Left lung (tissue), 10 donors: Measurements from ENCODE around the gene TRNT1. TPM values are rescaled to one million over a fixed set of nuclear protein-coding genes. Genes with fewer than 3 reads are reported as not detected.

Experiments
- ATAC-seq: fragments of 200-7000 bp; cut with Tn5 transposase; one replicate; pipeline ENCODE4 v1.9.1; 2020; ENCODE audit warnings: moderate library complexity
- DNase-seq, 4 donors: peaks; one replicate each; pipeline ENCODE4 v3.0.0-alpha.2; 2013 to 2020
- H3K27ac ChIP-seq, 2 donors: fragments of 200-600 bp; sonication (generic) in 1 of 2; one replicate each; pipeline versions ENCODE4 v1.5.0 to v1.8.0; 2020 to 2021
- H3K27me3 ChIP-seq, 2 donors: fragments of 200-600 bp; sonication (generic) in 1 of 2; one replicate each; pipeline versions ENCODE4 v1.5.0 to v1.8.0; 2020 to 2021
- H3K36me3 ChIP-seq, 2 donors: fragments of 200-600 bp; sonication (generic) in 1 of 2; one replicate each; pipeline versions ENCODE4 v1.5.0 to v1.8.0; 2020 to 2021
- H3K4me1 ChIP-seq, 2 donors: fragments of 200-600 bp; one replicate each; pipeline ENCODE4 v1.8.0; 2021
- H3K4me3 ChIP-seq, 2 donors: fragments of 200-600 bp; sonication (generic) in 1 of 2; one replicate each; pipeline versions ENCODE4 v1.5.0 to v1.8.0; 2020 to 2021; ENCODE audit warnings: mild to moderate bottlenecking in 1 of 2
- H3K9me3 ChIP-seq, 2 donors: fragments of 200-600 bp; sonication (generic) in 1 of 2; one replicate each; pipeline versions ENCODE4 v1.5.0 to v1.8.0; 2020 to 2021
- intact Hi-C, 2 donors: fragments of 100-400 bp; cut with DNase I; formaldehyde crosslinking; loops; one replicate each; pipeline versions ENCODE4 v1.11.2 to v1.14.2; 2022
- polyA plus RNA-seq, 6 donors: library from polyadenylated mRNA; unstranded; fragments of 120-200 nt; gene quantifications; one replicate each; pipeline ENCODE4 v1.2.1, GENCODE V29; 2013; ENCODE audit not compliant: insufficient read length in 6 of 6
- total RNA-seq, 2 donors: library from RNA; stranded (reverse); fragmentation: NEBNext Ultra II Directional; extraction: Animal tissue kit (Norgen Biotek cat#: 25700); gene quantifications; one replicate each; pipeline ENCODE4 v1.2.1, GENCODE V29; 2021
- TF ChIP-seq, protein P1 (sequence below), 2 donors: fragments of 200-600 bp; sonication (generic) in 1 of 2; IDR thresholded peaks; one replicate each; pipeline versions ENCODE4 v1.5.0 to v1.8.0; 2021; ENCODE audit warnings: antibody characterized with exemption in 2 of 2
- donor health status: DM: no; HTN: yes; CAD: no.
- donor health status: DM: no; HTN: no; CAD: no.

Gene TRNT1
- total and polyA plus RNA-seq, 8 donors: 21.4 to 41.9 (median 37.0) TPM

DNA sequence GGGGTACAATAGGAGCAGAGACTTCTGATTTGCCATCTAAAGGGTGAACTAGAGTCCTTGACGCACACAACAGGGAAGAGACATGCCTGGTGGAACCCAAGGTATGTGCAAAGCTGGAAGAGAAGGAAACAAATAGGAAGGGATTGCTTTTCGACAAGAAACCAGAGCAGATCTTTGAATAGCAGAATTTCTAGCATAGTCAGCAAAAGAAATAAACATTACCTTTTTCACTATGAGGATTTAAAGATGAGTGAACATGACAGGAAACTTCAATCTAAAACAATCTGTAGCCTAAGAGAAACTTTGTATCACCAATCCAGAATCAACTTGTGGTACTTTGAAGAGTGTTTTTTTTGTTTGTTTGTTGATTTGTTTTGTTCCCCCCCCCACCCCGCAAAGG lies 21.5 kb upstream of the TRNT1 start:
- Histone ChIP-seq H3K4me1 (no peaks in the 10 kb centered on the region), H3K27me3 (no peaks in the 10 kb centered on the region), H3K27ac (no peak overlapping the region), H3K36me3 (no peaks in the 10 kb centered on the region), H3K9me3 (no peaks in the 10 kb centered on the region), H3K4me3 (no peak overlapping the region)
- ATAC-seq (no peak), DNase-seq (no peak)
- intact Hi-C loops: no loop called here
- TF ChIP-seq, protein P1, sequence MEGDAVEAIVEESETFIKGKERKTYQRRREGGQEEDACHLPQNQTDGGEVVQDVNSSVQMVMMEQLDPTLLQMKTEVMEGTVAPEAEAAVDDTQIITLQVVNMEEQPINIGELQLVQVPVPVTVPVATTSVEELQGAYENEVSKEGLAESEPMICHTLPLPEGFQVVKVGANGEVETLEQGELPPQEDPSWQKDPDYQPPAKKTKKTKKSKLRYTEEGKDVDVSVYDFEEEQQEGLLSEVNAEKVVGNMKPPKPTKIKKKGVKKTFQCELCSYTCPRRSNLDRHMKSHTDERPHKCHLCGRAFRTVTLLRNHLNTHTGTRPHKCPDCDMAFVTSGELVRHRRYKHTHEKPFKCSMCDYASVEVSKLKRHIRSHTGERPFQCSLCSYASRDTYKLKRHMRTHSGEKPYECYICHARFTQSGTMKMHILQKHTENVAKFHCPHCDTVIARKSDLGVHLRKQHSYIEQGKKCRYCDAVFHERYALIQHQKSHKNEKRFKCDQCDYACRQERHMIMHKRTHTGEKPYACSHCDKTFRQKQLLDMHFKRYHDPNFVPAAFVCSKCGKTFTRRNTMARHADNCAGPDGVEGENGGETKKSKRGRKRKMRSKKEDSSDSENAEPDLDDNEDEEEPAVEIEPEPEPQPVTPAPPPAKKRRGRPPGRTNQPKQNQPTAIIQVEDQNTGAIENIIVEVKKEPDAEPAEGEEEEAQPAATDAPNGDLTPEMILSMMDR (IDR thresholded peaks at IDR 0.05): no peak

- intact Hi-C loops: no loop called here
- no peak for ATAC-seq
- Histone ChIP-seq H3K9me3 (no peaks in the 10 kb centered on the region), H3K27ac (no peak overlapping the region), H3K36me3 (no peaks in the 10 kb centered on the region), H3K27me3 (no peaks in the 10 kb centered on the region), H3K4me3 (no peak overlapping the region), H3K4me1 (no peaks in the 10 kb centered on the region)
- TF ChIP-seq, protein P1 (IDR thresholded peaks at IDR 0.05): no peak
- no peak for DNase-seq
Measured at GRCh38 chr3:3105815-3106214, 20.9 kb upstream of the TRNT1 start.

- TF ChIP-seq, protein P1 (IDR thresholded peaks at IDR 0.05): no peak
- Histone ChIP-seq H3K4me3 (no peak overlapping the region), H3K9me3 (no peaks in the 10 kb centered on the region), H3K27me3 (no peaks in the 10 kb centered on the region), H3K4me1 (no peaks in the 10 kb centered on the region), H3K27ac (no peak overlapping the region), H3K36me3 (no peaks in the 10 kb centered on the region)
- DNase-seq: no peak
- ATAC-seq: no peak
- intact Hi-C loops: no loop called here
Measured at GRCh38 chr3:3107181-3107580, 19.6 kb upstream of the TRNT1 start.

GRCh38 chr3:3107858-3108257 lies 18.9 kb upstream of the TRNT1 start:
- H3K36me3 ChIP-seq: no peaks in the 10 kb centered on the region
- H3K9me3 ChIP-seq: no peaks in the 10 kb centered on the region
- intact Hi-C loops: no loop called here
- DNase-seq: no peak
- H3K4me1 ChIP-seq: no peaks in the 10 kb centered on the region
- H3K27me3 ChIP-seq: no peaks in the 10 kb centered on the region
- TF ChIP-seq, protein P1 (IDR thresholded peaks at IDR 0.05): no peak
- ATAC-seq: no peak
- no peak overlapping the region for H3K27ac ChIP-seq
- no peak overlapping the region for H3K4me3 ChIP-seq

- ATAC-seq: no peak
- TF ChIP-seq, protein P1 (IDR thresholded peaks at IDR 0.05): no peak
Measured at GRCh38 chr3:3109407-3110298, 17.1 kb upstream of the TRNT1 start.

More at GRCh38 chr3:3109407-3110298, 17.1 kb upstream of the TRNT1 start:
- intact Hi-C loops: no loop called here
- DNase-seq: no peak
- Histone ChIP-seq H3K4me3 (no peak overlapping the region), H3K27me3 (no peaks in the 10 kb centered on the region), H3K9me3 (no peaks in the 10 kb centered on the region), H3K36me3 (no peaks in the 10 kb centered on the region), H3K4me1 (no peaks in the 10 kb centered on the region), H3K27ac (peak overlapping the region in 1 of 2 donors; percentile 13)
